Forelimb muscle (tissue), 1 donor: ENCODE results near the gene SMPX. TPM values are rescaled to one million over a fixed set of nuclear protein-coding genes. Genes with fewer than 3 reads are reported as not detected.

Experiments used
- DNase-seq: peaks from one replicate; pipeline ENCODE4 v3.0.0-alpha.2; 2013; ENCODE audit warnings: low read depth
- polyA plus RNA-seq: library from polyadenylated mRNA; unstranded; fragments of 120-200 nt; gene quantifications from one replicate; pipeline ENCODE4 v1.2.1, GENCODE V29; 2013; ENCODE audit not compliant: insufficient read length

The SMPX gene
- polyA plus RNA-seq, 1 donor = 291 TPM

- DNase-seq = no peak
Observed at GRCh38 chrX:21657318-21658151, 100.4 kb downstream of the SMPX start.

- DNase-seq = no peak
Observed at GRCh38 chrX:21656587-21657317, 101.2 kb downstream of the SMPX start.

Other genes starting within 250 kb of the SMPX start
- gene KLHL34, start 99.8 kb downstream of the SMPX start, polyA plus RNA-seq = 0.46 TPM
- 21.3 TPM for gene MBTPS2, start 81.5 kb upstream of the SMPX start, polyA plus RNA-seq
- 1.2 TPM for gene YY2, start 97.9 kb upstream of the SMPX start, polyA plus RNA-seq
- 76.7 TPM for gene SMS, start 182.6 kb upstream of the SMPX start, polyA plus RNA-seq